GM19035 (cell line): ENCODE measurements around the gene IFITM5.
"Not testable (repeated sequence)": the region's sequence is repeated elsewhere in the genome, so short reads cannot be mapped to it uniquely, and the experiment has no call there.

Source experiments
- ATAC-seq: cut with Tn5 transposase; IDR thresholded peaks from one replicate; pipeline ENCODE4 v1.9.1; 2021; ENCODE audit not compliant: unreplicated experiment

The IFITM5 gene

DNA sequence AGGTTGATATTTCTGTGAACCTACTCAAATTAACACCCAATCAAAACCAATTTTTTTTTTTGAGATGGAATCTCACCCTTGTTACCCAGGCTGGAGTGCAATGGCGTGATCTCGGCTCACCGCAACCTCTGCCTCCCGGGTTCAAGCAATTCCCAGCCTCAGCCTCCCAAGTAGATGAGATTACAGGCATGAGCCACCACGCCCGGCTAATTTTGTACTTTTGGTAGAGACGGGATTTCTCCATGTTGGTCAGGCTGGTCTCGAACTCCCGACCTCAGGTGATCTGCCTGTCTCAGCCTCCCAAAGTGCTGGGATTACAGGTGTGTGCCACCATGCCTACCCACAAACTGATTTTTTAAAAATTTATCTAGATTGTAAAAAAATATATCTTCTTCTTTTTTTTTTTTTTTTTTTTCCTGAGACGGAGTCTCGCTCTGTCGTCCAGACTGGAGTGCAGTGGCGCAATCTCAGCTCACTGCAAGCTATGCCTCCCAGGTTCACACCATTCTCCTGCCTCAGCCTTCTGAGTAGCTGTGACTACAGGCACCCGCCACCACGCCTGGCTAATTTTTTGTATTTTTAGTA is 29.3 kb upstream of the IFITM5 start:
- ATAC-seq: not testable (repeated sequence)

GRCh38 chr11:328012-328411 is 28.7 kb upstream of the IFITM5 start:
- no peak for ATAC-seq

DNA sequence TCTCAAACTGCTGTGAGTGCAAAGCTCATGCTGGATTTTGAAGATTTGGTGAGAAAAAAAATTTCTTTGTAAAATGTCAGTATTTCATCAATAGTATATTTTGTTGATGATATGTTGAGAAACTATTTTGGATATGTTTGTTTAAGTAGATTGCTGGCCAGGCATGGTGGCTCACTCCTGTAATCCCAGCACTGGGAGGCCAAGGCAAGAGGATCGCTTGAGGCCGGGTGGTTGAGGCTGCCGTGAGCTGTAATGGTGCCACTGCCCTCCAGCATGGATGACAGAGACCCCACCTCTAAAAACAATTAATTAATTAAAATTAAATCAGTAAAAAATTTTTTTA is 28.2 kb upstream of the IFITM5 start:
- ATAC-seq: no peak

- no peak for ATAC-seq
These were observed 27.7 kb upstream of the IFITM5 start for GRCh38 chr11:326842-327580.

- ATAC-seq: no peak
These were observed 27.2 kb upstream of the IFITM5 start for GRCh38 chr11:326592-326841.

DNA sequence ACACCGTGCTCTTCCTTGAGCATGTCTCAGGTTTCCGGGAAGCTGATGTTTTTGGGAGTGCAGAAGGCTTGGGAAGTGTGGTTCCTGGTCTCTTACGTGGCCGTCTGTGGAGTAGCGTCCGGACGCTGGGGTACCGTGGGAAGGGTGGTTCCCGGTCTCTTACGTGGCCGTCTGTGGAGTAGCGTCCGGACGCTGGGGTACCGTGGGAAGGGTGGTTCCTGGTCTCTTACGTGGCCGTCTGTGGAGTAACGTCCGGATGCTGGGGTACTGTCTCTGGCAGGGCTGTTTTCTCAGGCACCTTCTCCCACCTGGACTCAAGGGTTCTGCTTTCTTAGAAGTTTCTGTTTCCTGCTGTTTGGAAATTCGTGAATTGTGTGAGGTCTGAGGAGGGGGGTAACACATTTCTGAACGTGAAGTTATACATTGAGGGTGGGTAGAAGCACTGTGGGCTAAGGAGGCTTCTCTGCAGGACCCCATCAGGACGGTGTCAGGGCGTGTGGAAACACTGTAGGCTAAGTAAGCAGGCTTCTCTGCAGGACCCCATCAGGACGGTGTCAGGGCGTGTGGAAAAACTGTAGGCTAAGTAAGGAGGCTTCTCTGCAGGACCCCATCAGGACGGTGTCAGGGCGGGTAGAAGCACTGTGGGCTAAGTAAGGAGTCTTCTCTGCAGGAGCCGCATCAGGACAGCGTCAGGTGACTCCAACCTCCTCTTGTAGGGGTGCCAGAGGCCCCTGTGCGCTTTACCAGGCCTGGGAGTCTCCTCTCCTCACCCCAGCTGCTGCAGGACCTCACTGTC is 26.7 kb upstream of the IFITM5 start:
- ATAC-seq: no peak

DNA sequence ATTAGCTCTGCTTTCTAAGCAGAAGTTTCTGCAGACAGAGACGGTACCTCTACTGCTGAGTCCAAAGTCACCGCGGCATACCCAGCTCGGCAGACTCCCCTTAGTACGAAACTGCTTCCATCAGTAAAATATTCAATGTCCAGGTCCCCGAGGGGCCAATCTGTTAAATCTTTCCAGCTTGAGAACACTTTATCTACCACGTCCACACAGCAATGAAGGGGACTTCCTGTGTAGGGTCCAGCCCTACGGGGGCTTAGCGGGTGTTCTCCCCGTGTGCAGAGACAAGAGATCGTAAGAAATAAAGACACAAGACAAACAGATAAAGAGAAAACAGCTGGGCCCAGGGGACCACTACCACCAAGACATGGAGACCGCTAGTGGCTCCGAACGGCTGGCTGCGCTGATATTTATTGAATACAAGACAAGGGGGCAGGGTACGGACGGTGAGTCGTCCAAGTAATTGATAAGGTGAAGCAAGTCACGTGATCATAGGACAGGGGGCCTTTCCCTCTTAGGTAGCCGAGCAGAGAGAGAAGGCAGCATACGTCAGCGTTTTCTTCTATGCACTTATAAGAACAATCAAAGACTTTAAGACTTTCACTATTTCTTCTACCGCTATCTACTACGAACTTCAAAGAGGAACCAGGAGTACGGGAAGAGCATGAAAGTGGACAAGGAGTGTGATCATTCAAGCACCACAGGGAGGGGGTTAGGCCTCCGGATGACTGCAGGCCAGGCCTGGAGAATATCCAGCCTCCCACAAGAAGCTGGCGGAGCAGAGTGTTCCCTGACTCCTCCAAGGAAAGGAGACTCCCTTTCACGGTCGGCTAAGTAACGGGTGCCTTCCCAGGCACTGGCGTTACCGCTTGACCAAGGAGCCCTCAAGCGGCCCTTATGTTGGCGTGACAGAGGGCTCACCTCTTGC is 25.5 kb upstream of the IFITM5 start:
- not testable (repeated sequence) for ATAC-seq

- ATAC-seq: no peak
These were observed 24.8 kb upstream of the IFITM5 start for GRCh38 chr11:324156-324555.

GRCh38 chr11:319888-320273 is 20.6 kb upstream of the IFITM5 start:
- not testable (repeated sequence) for ATAC-seq

DNA sequence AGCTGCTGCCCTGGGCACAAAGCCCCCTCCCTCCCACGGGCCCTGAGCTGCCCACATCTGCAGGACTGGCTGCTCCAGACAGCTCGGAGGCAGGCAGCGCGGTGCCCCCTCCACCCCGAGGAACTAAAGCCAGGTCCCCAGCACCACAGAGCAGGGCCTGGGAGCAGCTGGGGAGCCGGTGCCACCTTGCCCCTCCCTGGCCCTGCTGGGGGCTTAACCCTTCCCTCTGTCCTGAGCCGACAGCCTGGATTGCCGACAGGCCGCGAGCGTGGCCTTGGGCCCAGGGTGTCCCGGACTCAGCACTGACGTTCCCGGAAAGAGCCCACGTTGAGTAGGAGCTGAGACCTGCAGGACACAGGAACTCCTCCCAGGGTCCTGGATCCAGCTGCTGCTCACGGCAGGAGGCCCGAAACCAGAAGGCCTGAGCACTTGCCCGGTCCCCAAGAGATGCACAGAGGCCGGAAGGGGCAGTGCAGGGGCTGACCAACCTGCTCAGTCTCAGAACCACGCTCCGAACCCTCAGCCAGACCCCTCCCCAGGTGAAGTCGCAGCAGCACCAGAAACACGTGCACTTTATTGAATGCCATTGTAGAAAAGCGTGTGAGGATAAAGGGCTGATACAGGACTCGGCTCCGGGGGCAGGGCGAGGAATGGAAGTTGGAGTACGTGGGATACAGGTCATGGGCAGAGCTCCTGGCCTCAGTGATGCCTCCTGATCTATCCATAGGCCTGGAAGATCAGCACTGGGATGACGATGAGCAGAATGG is 20.0 kb upstream of the IFITM5 start:
- ATAC-seq: not testable (repeated sequence)

GRCh38 chr11:318405-319120 is 19.2 kb upstream of the IFITM5 start:
- peak; percentile 54 for ATAC-seq

DNA sequence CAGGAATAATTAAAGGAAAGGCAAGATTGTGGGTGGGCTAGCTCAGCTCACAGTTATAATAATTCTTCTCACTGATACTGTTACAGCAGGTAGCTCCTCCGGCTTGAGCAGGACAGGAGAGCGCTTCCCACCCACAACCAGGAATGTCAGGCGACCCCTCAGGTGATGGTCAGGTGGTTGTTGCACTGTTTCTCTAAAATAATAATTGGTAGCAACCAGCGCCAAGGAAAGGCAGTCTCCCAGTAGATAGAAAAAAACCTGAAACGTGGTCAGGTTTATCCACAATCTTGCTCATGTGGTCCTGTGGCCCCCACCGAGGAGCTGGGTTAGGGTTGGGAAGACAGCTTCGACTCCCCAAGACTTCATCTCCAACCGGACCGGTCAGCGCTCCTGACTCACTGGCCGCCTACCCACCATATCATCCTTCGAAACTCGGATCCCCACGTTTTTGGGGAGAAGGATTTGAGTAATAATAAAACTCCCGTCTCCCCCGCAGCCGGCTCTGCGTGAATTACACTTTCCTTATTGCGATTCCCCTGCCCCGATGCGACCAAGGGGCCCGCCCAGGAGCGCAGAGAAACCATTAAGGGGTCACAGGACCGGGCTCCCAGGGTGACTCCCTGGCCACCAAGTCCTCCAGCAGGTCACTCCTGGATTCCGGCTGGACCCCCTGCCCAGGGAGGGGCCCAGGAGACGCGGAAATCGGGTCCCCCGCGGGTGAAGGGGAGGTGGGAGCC is 18.5 kb upstream of the IFITM5 start:
- peak; percentile 7 for ATAC-seq

- no peak for ATAC-seq
These were observed 17.6 kb upstream of the IFITM5 start for GRCh38 chr11:316891-317301.

DNA sequence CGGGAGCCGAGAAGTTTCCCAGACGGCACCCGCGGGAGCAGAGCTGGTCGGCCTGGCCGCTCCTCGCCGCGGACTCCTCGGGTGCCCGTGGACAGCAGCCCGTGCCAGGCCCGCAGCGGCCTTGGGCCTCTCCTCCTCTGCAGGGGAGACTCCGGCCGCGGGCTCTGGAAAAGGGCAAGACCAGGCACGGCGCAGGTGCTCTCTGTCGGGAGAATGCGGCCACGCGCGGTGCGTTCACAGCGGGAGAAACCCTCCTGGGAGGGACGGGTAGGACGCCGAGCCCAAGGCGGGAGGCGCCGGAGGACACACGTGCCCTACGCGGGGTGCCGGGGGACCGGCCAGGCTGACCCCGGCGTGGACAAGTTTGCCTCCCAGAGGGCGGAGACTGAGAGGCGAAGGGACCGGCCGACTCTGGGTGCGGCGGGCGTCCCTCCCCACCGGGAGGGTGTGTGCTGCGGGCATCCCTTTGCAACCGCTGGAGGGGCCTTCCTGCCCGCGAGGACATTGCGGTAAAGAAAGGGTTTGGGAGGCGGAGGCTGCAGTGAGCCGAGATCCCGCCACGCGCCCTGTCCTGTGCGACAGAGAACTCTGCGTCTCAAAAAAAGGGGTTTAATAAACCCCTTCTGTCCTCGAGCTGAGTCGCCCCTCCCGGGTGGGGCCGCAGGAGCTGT is 16.8 kb upstream of the IFITM5 start:
- no peak for ATAC-seq

DNA sequence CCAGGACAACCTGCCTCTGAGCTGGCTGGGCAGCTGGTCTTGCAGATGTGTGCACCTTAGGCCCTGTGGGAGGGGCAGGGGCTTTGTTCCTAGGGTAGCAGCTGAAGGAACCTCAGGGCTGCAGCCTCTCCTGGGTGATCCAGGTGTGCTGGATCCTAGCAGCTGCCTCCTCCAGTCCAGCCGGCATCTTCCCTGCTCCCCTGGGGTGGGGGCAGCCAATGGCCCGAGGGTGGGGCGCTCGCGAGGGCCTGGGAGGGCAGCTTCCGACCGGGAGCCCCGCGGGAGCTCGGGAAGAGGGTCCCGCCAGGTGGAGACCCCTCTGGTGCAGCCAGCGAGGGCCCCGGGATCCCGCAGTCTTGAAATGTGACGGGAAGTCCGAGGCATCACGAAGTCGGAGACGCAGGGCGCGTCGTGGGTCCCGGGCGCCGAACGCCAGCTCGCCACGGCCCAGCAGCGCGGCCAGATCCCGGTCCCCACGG is 16.2 kb upstream of the IFITM5 start:
- no peak for ATAC-seq

DNA sequence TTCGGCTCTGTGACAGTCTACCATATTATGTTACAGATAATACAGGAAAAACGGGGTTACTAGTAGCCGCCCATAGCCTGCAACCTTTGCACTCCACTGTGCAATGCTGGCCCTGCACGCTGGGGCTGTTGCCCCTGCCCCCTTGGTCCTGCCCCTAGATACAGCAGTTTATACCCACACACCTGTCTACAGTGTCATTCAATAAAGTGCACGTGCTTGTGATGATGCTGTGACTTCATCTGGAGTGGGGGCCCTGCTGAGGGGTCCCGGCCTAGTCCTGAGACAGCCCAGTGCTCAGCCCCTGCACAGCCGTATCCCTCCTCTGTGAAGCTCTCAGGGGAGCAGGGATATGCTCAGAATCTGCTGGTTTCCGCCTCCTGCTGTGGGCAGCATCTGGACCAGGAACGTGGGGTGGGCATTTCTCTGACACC is 15.7 kb upstream of the IFITM5 start:
- no peak for ATAC-seq

- not testable (repeated sequence) for ATAC-seq
These were observed 15.2 kb upstream of the IFITM5 start for GRCh38 chr11:314554-314875.

DNA sequence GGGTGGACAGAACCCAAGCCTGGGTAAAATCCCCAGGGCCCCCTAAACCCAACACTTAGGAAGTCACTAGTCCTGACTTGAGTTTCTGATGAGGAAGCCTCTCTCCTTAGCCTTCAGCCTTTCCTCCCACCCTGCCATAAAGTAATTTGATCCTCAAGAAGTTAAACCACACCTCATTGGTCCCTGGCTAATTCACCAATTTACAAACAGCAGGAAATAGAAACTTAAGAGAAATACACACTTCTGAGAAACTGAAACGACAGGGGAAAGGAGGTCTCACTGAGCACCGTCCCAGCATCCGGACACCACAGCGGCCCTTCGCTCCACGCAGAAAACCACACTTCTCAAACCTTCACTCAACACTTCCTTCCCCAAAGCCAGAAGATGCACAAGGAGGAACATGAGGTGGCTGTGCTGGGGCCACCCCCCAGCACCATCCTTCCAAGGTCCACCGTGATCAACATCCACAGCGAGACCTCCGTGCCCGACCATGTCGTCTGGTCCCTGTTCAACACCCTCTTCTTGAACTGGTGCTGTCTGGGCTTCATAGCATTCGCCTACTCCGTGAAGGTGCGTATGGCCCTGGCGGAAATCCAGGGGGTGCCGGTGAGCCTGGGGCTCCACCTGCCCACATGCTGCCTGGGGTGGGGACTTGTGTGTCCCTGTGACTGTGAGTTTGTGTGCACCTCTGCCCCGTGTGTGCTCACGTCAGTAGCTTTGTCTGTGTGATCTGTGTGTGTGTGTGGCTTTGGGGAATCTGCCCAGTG is 14.6 kb upstream of the IFITM5 start, which contains the start of gene IFITM1:
IFITM1 (plus strand) TSS at position 254 of the 767 bp plus-strand sequence; CDS start at position 385, 131 bp downstream.
- ATAC-seq: peak; percentile 42
